Activated CD4-positive, alpha-beta T cell treated with anti-CD3 and anti-CD28 coated beads, Interleukin-2, amount 10 ng/mL, durations not matched to agents 7 days and 5 days (primary cell): ENCODE data around the gene UNG. TPM values are rescaled to one million over a fixed set of nuclear protein-coding genes. Genes with fewer than 3 reads are reported as not detected.
"Not testable (repeated sequence)": the region's sequence is repeated elsewhere in the genome, so short reads cannot be mapped to it uniquely, and the experiment has no call there.

ENCODE experiments used
- CTCF ChIA-PET: fragments of 350-600 bp; sonication (Branson Sonifier 250); formaldehyde crosslinking; loops from one replicate; lab custom pipeline; 2021; ENCODE audit warnings: antibody characterized with exemption; lab: Charles Lee
- POLR2A ChIA-PET: fragments of 350-600 bp; sonication (Branson Sonifier 250); formaldehyde crosslinking; loops from one replicate; lab custom pipeline; 2021; ENCODE audit warnings: antibody characterized with exemption; lab: Charles Lee
- DNase-seq: peaks from one replicate; pipeline ENCODE4 v3.0.0-alpha.2; 2020
- H3K27ac Mint-ChIP-seq: one replicate; pipeline ENCODE4 v1.8.0; 2021; ENCODE audit warnings: mild to moderate bottlenecking, moderate library complexity, mixed read lengths
- H3K27me3 Mint-ChIP-seq: one replicate; pipeline ENCODE4 v1.8.0; 2021; ENCODE audit warnings: mixed read lengths
- H3K36me3 Mint-ChIP-seq: one replicate; pipeline ENCODE4 v1.8.0; 2021; ENCODE audit warnings: low read depth, mixed read lengths
- H3K4me1 Mint-ChIP-seq: one replicate; pipeline ENCODE4 v1.8.0; 2021; ENCODE audit warnings: mixed read lengths
- H3K4me3 Mint-ChIP-seq: one replicate; pipeline ENCODE4 v1.8.0; 2021; ENCODE audit warnings: mild to moderate bottlenecking, moderate library complexity, mixed read lengths
- H3K9me3 Mint-ChIP-seq: one replicate; pipeline ENCODE4 v1.8.0; 2021; ENCODE audit warnings: mixed read lengths
- total RNA-seq, 2 experiments: library from RNA; stranded (reverse); gene quantifications; one replicate each; pipeline ENCODE4 v1.2.3, GENCODE V29; 2021

The UNG gene
- total RNA-seq, 2 experiments from 2014 or later, result 40.2 to 45.2 TPM

GRCh38 chr12:109130297-109131153 lies 33.1 kb downstream of the UNG start:
- no peak for DNase-seq
- POLR2A ChIA-PET, result no interaction called here
- no peaks in the 10 kb centered on the region for H3K4me1 Mint-ChIP-seq
- H3K27ac Mint-ChIP-seq, result no peak overlapping the region
- no peak overlapping the region for H3K4me3 Mint-ChIP-seq
- no peaks in the 10 kb centered on the region for H3K9me3 Mint-ChIP-seq
- peaks cover 1% of the 10 kb centered on the region for H3K36me3 Mint-ChIP-seq
- CTCF ChIA-PET, result interaction anchor here (0.5 to 0.8 kb wide), 2 partner anchors 11 to 21 kb away, joined by 3 read pairs; no protein-coding TSS in a partner anchor
- peaks cover 5% of the 10 kb centered on the region for H3K27me3 Mint-ChIP-seq

GRCh38 chr12:109131154-109132050 lies 34.0 kb downstream of the UNG start:
- ChIA-PET POLR2A (no interaction called here), CTCF (interaction anchor here (0.5 to 1.1 kb wide), 3 partner anchors 11 to 22 kb away, joined by 3 to 4 read pairs (median 3); no protein-coding TSS in a partner anchor)
- no peaks in the 10 kb centered on the region for H3K4me1 Mint-ChIP-seq
- peaks cover 1% of the 10 kb centered on the region for H3K36me3 Mint-ChIP-seq
- DNase-seq, result no peak
- H3K27me3 Mint-ChIP-seq, result peaks cover 6% of the 10 kb centered on the region
- H3K4me3 Mint-ChIP-seq, result no peak overlapping the region
- no peak overlapping the region for H3K27ac Mint-ChIP-seq
- no peaks in the 10 kb centered on the region for H3K9me3 Mint-ChIP-seq

GRCh38 chr12:109134186-109134917 lies 37.0 kb downstream of the UNG start:
- DNase-seq, result no peak
- POLR2A ChIA-PET, result no interaction called here
- Mint-ChIP-seq H3K27me3 (peaks cover 10% of the 10 kb centered on the region), H3K36me3 (peaks cover 1% of the 10 kb centered on the region), H3K4me3 (no peak overlapping the region), H3K9me3 (no peaks in the 10 kb centered on the region), H3K4me1 (no peaks in the 10 kb centered on the region), H3K27ac (no peak overlapping the region)
- CTCF ChIA-PET, result interaction anchor here (0.9 kb wide), 1 partner anchor 29 kb away, joined by 3 read pairs; no protein-coding TSS in a partner anchor

- Mint-ChIP-seq H3K27me3 (peaks cover 10% of the 10 kb centered on the region), H3K36me3 (peaks cover 1% of the 10 kb centered on the region), H3K27ac (no peak overlapping the region), H3K9me3 (no peaks in the 10 kb centered on the region), H3K4me1 (peaks cover 3% of the 10 kb centered on the region), H3K4me3 (no peak overlapping the region)
- POLR2A ChIA-PET, result no interaction called here
- CTCF ChIA-PET, result no interaction called here
- no peak for DNase-seq
Observed at GRCh38 chr12:109137055-109137454, 39.7 kb downstream of the UNG start.

- POLR2A ChIA-PET, result no interaction called here
- no peak overlapping the region for H3K4me3 Mint-ChIP-seq
- DNase-seq, result no peak
- H3K36me3 Mint-ChIP-seq, result peaks cover 1% of the 10 kb centered on the region
- no peak overlapping the region for H3K27ac Mint-ChIP-seq
- H3K4me1 Mint-ChIP-seq, result peaks cover 14% of the 10 kb centered on the region
- no peaks in the 10 kb centered on the region for H3K9me3 Mint-ChIP-seq
- CTCF ChIA-PET, result no interaction called here
- H3K27me3 Mint-ChIP-seq, result peaks cover 10% of the 10 kb centered on the region
Observed at GRCh38 chr12:109139360-109139759, 42.0 kb downstream of the UNG start.

GRCh38 chr12:109139791-109140190 lies 42.4 kb downstream of the UNG start:
- Mint-ChIP-seq H3K4me3 (no peak overlapping the region), H3K27me3 (peaks cover 9% of the 10 kb centered on the region), H3K4me1 (peaks cover 14% of the 10 kb centered on the region), H3K27ac (no peak overlapping the region), H3K9me3 (no peaks in the 10 kb centered on the region), H3K36me3 (peaks cover 1% of the 10 kb centered on the region)
- POLR2A ChIA-PET, result no interaction called here
- no peak for DNase-seq
- CTCF ChIA-PET, result no interaction called here

GRCh38 chr12:109140560-109140959 lies 43.2 kb downstream of the UNG start:
- Mint-ChIP-seq H3K4me1 (peaks cover 14% of the 10 kb centered on the region), H3K36me3 (no peaks in the 10 kb centered on the region), H3K27me3 (peaks cover 4% of the 10 kb centered on the region), H3K27ac (no peak overlapping the region), H3K9me3 (no peaks in the 10 kb centered on the region), H3K4me3 (no peak overlapping the region)
- POLR2A ChIA-PET, result no interaction called here
- CTCF ChIA-PET, result interaction anchor here (0.6 to 0.7 kb wide), 2 partner anchors 40 to 214 kb away, joined by 3 to 4 read pairs; no protein-coding TSS in a partner anchor
- DNase-seq, result no peak

- CTCF ChIA-PET, result interaction anchor here (0.9 to 1.7 kb wide), 2 partner anchors 13 to 21 kb away, joined by 3 to 4 read pairs; no protein-coding TSS in a partner anchor
- no peak overlapping the region for H3K27ac Mint-ChIP-seq
- H3K4me1 Mint-ChIP-seq, result peaks cover 14% of the 10 kb centered on the region
- POLR2A ChIA-PET, result no interaction called here
- H3K36me3 Mint-ChIP-seq, result no peaks in the 10 kb centered on the region
- H3K9me3 Mint-ChIP-seq, result no peaks in the 10 kb centered on the region
- H3K27me3 Mint-ChIP-seq, result no peaks in the 10 kb centered on the region
- no peak for DNase-seq
- no peak overlapping the region for H3K4me3 Mint-ChIP-seq
Observed at GRCh38 chr12:109144224-109144623, 46.8 kb downstream of the UNG start.

GRCh38 chr12:109147126-109147525 lies 49.7 kb downstream of the UNG start:
- H3K27ac Mint-ChIP-seq, result not testable (repeated sequence)

GRCh38 chr12:109147954-109148353 lies 50.6 kb downstream of the UNG start:
- Mint-ChIP-seq H3K4me3 (no peak overlapping the region), H3K4me1 (peaks cover 4% of the 10 kb centered on the region), H3K27ac (no peak overlapping the region), H3K36me3 (no peaks in the 10 kb centered on the region), H3K27me3 (peaks cover 3% of the 10 kb centered on the region), H3K9me3 (no peaks in the 10 kb centered on the region)
- ChIA-PET CTCF (no interaction called here), POLR2A (no interaction called here)
- no peak for DNase-seq

More at GRCh38 chr12:109147126-109147525, 49.7 kb downstream of the UNG start:
- DNase-seq, CTCF ChIA-PET, H3K36me3 Mint-ChIP-seq, H3K27me3 Mint-ChIP-seq, H3K4me3 Mint-ChIP-seq, POLR2A ChIA-PET, H3K9me3 Mint-ChIP-seq: not testable (repeated sequence)
- peaks cover 10% of the 10 kb centered on the region for H3K4me1 Mint-ChIP-seq

- Mint-ChIP-seq H3K4me1 (peaks cover 10% of the 10 kb centered on the region), H3K9me3 (no peaks in the 10 kb centered on the region), H3K27ac (no peak overlapping the region), H3K27me3 (peaks cover 3% of the 10 kb centered on the region), H3K4me3 (no peak overlapping the region), H3K36me3 (no peaks in the 10 kb centered on the region)
- ChIA-PET POLR2A (no interaction called here), CTCF (no interaction called here)
- DNase-seq, result no peak
Observed at GRCh38 chr12:109150124-109150640, 52.8 kb downstream of the UNG start.

GRCh38 chr12:109151457-109151856 lies 54.1 kb downstream of the UNG start:
- CTCF ChIA-PET, result no interaction called here
- peaks cover 18% of the 10 kb centered on the region for H3K4me1 Mint-ChIP-seq
- POLR2A ChIA-PET, result no interaction called here
- no peaks in the 10 kb centered on the region for H3K36me3 Mint-ChIP-seq
- no peak overlapping the region for H3K27ac Mint-ChIP-seq
- H3K4me3 Mint-ChIP-seq, result no peak overlapping the region
- H3K27me3 Mint-ChIP-seq, result peaks cover 3% of the 10 kb centered on the region
- DNase-seq, result no peak
- no peaks in the 10 kb centered on the region for H3K9me3 Mint-ChIP-seq
